ENCODE results near the gene ERICH3.

GRCh38 chr1:74522148-74522547 lies 151.4 kb downstream of the ERICH3 start:
- TF ChIP-seq RARB (CRISPR knock-in tag; IDR thresholded peaks at IDR 0.05), result no peak
- TF ChIP-seq ARNTL (CRISPR knock-in tag; IDR thresholded peaks at IDR 0.05; ENCODE audit: borderline replicate concordance, low read depth), result no peak
- no peak for TF ChIP-seq CREB5 (CRISPR knock-in tag; IDR thresholded peaks at IDR 0.05; ENCODE audit: low read depth)
- no peak for TF ChIP-seq ZNF8 (CRISPR knock-in tag; IDR thresholded peaks at IDR 0.05)
- TF ChIP-seq PPARA (CRISPR knock-in tag; IDR thresholded peaks at IDR 0.05; ENCODE audit: borderline replicate concordance), result no peak
- TF ChIP-seq ZFP30 (CRISPR knock-in tag; IDR thresholded peaks at IDR 0.05), result no peak
- no peak for TF ChIP-seq GLIS3 (CRISPR knock-in tag; IDR thresholded peaks at IDR 0.05)
